Neuronal stem cell (in vitro differentiated cells): Measurements from ENCODE around the gene CCDC178.

Source experiments
- DNase-seq: peaks from one replicate; pipeline ENCODE4 v3.0.0-alpha.2; 2013; ENCODE audit warnings: low spot score
- H2AFZ ChIP-seq: one replicate; pipeline ENCODE4 v1.6.1; 2013; ENCODE audit warnings: mild to moderate bottlenecking, low read length, inconsistent platforms
- H2AK5ac ChIP-seq: 2 replicates; pipeline ENCODE4 v1.6.1; 2013; ENCODE audit warnings: low read depth, mild to moderate bottlenecking, inconsistent platforms, low read length, moderate library complexity, mixed read lengths
- H2BK120ac ChIP-seq: 2 replicates; pipeline ENCODE4 v1.6.1; 2013; ENCODE audit warnings: low read depth, mild to moderate bottlenecking, inconsistent platforms, low read length, moderate library complexity, mixed read lengths
- H2BK12ac ChIP-seq: one replicate; pipeline ENCODE4 v1.6.1; 2013; ENCODE audit warnings: low read length, inconsistent platforms
- H2BK15ac ChIP-seq: 2 replicates; pipeline ENCODE4 v1.6.1; 2013; ENCODE audit warnings: mild to moderate bottlenecking, low read length, inconsistent platforms, mixed read lengths
- H2BK5ac ChIP-seq: one replicate; pipeline ENCODE4 v1.6.1; 2013; ENCODE audit warnings: inconsistent platforms, mild to moderate bottlenecking, low read length, moderate library complexity
- H3K14ac ChIP-seq: one replicate; pipeline ENCODE4 v1.6.1; 2013; ENCODE audit warnings: low read length, inconsistent platforms
- H3K18ac ChIP-seq: 2 replicates; pipeline ENCODE4 v1.6.1; 2013; ENCODE audit warnings: low read length, inconsistent platforms
- H3K23ac ChIP-seq: 2 replicates; pipeline ENCODE4 v1.6.1; 2013; ENCODE audit warnings: low read depth, mild to moderate bottlenecking, mixed read lengths, low read length, inconsistent platforms; ENCODE audit not compliant: poor library complexity
- H3K27ac ChIP-seq: replicated peaks from 3 replicates; pipeline ENCODE4 v1.5.1; 2013; ENCODE audit warnings: low read length, inconsistent platforms
- H3K27me3 ChIP-seq, 3 experiments: 2 replicates each; pipeline ENCODE4 v1.6.1; 2013; ENCODE audit warnings: low read length in 3 of 3, mild to moderate bottlenecking in 2 of 3, inconsistent platforms in 1 of 3, low read depth in 1 of 3, mixed read lengths in 1 of 3, moderate library complexity in 1 of 3; ENCODE audit not compliant: control insufficient read depth in 3 of 3, insufficient read depth in 3 of 3
- H3K36me3 ChIP-seq, 2 donors: replicated peaks in 1 of 2; 2 replicates each; pipeline ENCODE4 v1.6.1; 2013; ENCODE audit warnings: low read length in 2 of 2; ENCODE audit not compliant: control insufficient read depth in 2 of 2, insufficient read depth in 2 of 2
- H3K4ac ChIP-seq: 2 replicates; pipeline ENCODE4 v1.6.1; 2013; ENCODE audit warnings: inconsistent platforms, mild to moderate bottlenecking, low read length, moderate library complexity
- H3K4me1 ChIP-seq, 2 donors: 1 replicate in 1 of 2; 2 replicates in 1 of 2; pipeline ENCODE4 v1.6.1; 2013; ENCODE audit warnings: low read length in 2 of 2, low read depth in 1 of 2; ENCODE audit not compliant: control insufficient read depth in 2 of 2, insufficient read depth in 1 of 2
- H3K4me2 ChIP-seq: one replicate; pipeline ENCODE4 v1.6.1; 2013; ENCODE audit warnings: mild to moderate bottlenecking, low read length, inconsistent platforms; ENCODE audit not compliant: insufficient read depth, poor library complexity, severe bottlenecking
- H3K4me3 ChIP-seq, 2 donors: 2 replicates each; pipeline ENCODE4 v1.5.1; 2013; ENCODE audit warnings: low read length in 2 of 2, mild to moderate bottlenecking in 2 of 2, inconsistent platforms in 1 of 2, moderate library complexity in 1 of 2
- H3K79me1 ChIP-seq: one replicate; pipeline ENCODE4 v1.6.1; 2013; ENCODE audit warnings: low read depth, mild to moderate bottlenecking, inconsistent platforms, low read length, moderate library complexity
- H3K9ac ChIP-seq: one replicate; pipeline ENCODE4 v1.6.1; 2013; ENCODE audit warnings: mild to moderate bottlenecking, low read depth, low read length, inconsistent platforms; ENCODE audit not compliant: poor library complexity
- H3K9me3 ChIP-seq, 2 donors: replicated peaks in 1 of 2; 2 replicates each; pipeline versions ENCODE3 to v1.6.1; 2013; ENCODE audit warnings: low read length in 2 of 2, mild to moderate bottlenecking in 2 of 2, inconsistent platforms in 1 of 2, low read depth in 1 of 2, mixed read lengths in 1 of 2, moderate library complexity in 1 of 2; ENCODE audit not compliant: control insufficient read depth in 2 of 2, insufficient read depth in 1 of 2
- H4K8ac ChIP-seq: one replicate; pipeline ENCODE4 v1.6.1; 2013; ENCODE audit warnings: low read depth, mild to moderate bottlenecking, inconsistent platforms, low read length, moderate library complexity
- H4K91ac ChIP-seq: one replicate; pipeline ENCODE4 v1.6.1; 2013; ENCODE audit warnings: low read length, low read depth, mild to moderate bottlenecking, inconsistent platforms; ENCODE audit not compliant: poor library complexity
- WGBS, 2 donors: extraction: QIAGEN DNeasy Blood & Tissue Kit; methylation state at CpG; one replicate each; pipeline ENCODE4 v1.1.7; 2013; ENCODE audit warnings: missing lambda C conversion rate in 2 of 2, mixed read lengths in 1 of 2; ENCODE audit not compliant: insufficient read length in 2 of 2, insufficient replicate concordance in 1 of 2; ENCODE audit errors: extremely low coverage in 2 of 2; 5-methylcytosine and 5-hydroxymethylcytosine counted together

CCDC178 gene

DNA sequence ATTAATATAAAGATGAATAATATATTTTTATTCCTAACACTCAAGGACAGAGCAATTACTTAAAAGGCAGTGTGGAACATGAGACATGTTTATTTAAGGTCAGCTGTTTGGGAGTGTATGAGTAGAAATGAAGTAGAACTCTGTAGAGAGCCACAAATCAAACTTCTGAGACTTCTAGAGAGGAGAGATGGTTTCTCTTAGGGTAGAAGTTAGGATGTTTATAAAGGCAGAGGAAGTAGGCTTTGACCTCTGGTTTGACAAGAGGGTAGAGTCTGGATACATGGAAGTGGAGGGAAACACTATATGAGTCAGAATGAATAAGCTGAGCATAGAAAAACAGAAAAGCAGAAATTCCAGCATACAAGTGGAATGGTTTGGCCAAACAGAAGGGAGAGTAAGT, 405.6 kb downstream of the CCDC178 start:
- no peak overlapping the region for H3K23ac ChIP-seq
- no peak overlapping the region for H3K18ac ChIP-seq
- H2BK120ac ChIP-seq, result no peak overlapping the region
- H3K36me3 ChIP-seq, result no peaks in the 10 kb centered on the region
- no peaks in the 10 kb centered on the region for H3K79me1 ChIP-seq
- H3K4me2 ChIP-seq, result no peak overlapping the region
- H2BK5ac ChIP-seq, result no peak overlapping the region
- no peak overlapping the region for H3K4me3 ChIP-seq
- H4K91ac ChIP-seq, result no peak overlapping the region
- no peak for DNase-seq
- H2AK5ac ChIP-seq, result no peak overlapping the region
- H2AFZ ChIP-seq, result peak overlapping the region; percentile 45
- peaks cover 0 to 3% of the 10 kb centered on the region in 2 donors for H3K4me1 ChIP-seq
- no peaks in the 10 kb centered on the region for H3K27me3 ChIP-seq
- no peak overlapping the region for H3K9ac ChIP-seq
- no peak overlapping the region for H4K8ac ChIP-seq
- H3K4ac ChIP-seq, result no peak overlapping the region
- H2BK12ac ChIP-seq, result no peak overlapping the region
- H3K9me3 ChIP-seq, result no peaks in the 10 kb centered on the region
- no peak overlapping the region for H2BK15ac ChIP-seq
- H3K27ac ChIP-seq, result no peak overlapping the region
- no peak overlapping the region for H3K14ac ChIP-seq

GRCh38 chr18:33034212-33034611, 406.3 kb downstream of the CCDC178 start:
- no peak overlapping the region for H4K91ac ChIP-seq
- no peak overlapping the region for H2BK5ac ChIP-seq
- H3K4ac ChIP-seq, result no peak overlapping the region
- no peak overlapping the region for H2BK15ac ChIP-seq
- H2AK5ac ChIP-seq, result no peak overlapping the region
- H3K79me1 ChIP-seq, result no peaks in the 10 kb centered on the region
- H3K27ac ChIP-seq, result no peak overlapping the region
- no peak overlapping the region for H2BK12ac ChIP-seq
- H4K8ac ChIP-seq, result no peak overlapping the region
- no peaks in the 10 kb centered on the region for H3K36me3 ChIP-seq
- DNase-seq, result no peak
- H3K23ac ChIP-seq, result no peak overlapping the region
- H3K14ac ChIP-seq, result no peak overlapping the region
- peaks cover 0 to 3% of the 10 kb centered on the region in 2 donors for H3K4me1 ChIP-seq
- H2AFZ ChIP-seq, result no peak overlapping the region
- H2BK120ac ChIP-seq, result no peak overlapping the region
- no peak overlapping the region for H3K9ac ChIP-seq
- no peaks in the 10 kb centered on the region for H3K27me3 ChIP-seq
- H3K9me3 ChIP-seq, result no peaks in the 10 kb centered on the region
- no peak overlapping the region for H3K4me2 ChIP-seq
- H3K4me3 ChIP-seq, result no peak overlapping the region
- H3K18ac ChIP-seq, result no peak overlapping the region

DNA sequence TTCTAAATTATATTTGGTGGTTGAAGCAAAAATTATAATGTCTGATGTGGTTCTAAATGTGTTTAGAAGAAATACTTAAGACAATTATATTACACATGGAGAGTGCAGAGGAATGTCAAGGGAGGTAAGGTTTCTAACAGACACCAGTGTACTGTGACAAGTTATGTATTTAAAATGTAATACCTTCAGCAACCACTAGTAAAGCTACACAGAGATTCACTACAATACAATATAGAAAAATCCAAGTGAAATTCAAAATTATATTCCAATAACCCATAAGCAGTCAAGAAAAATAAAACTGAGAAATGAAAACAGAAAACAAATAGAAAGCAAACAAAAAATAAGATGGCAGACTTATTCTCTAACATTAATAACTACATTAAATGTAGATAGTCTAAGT, 418.2 kb downstream of the CCDC178 start:
- no peak overlapping the region for H3K18ac ChIP-seq
- no peak overlapping the region for H3K4me3 ChIP-seq
- H3K4ac ChIP-seq, result no peak overlapping the region
- H3K36me3 ChIP-seq, result no peaks in the 10 kb centered on the region
- no peak overlapping the region for H2AFZ ChIP-seq
- H3K4me2 ChIP-seq, result no peak overlapping the region
- no peak overlapping the region for H4K8ac ChIP-seq
- no peak overlapping the region for H2BK15ac ChIP-seq
- no peak overlapping the region for H2BK12ac ChIP-seq
- H4K91ac ChIP-seq, result no peak overlapping the region
- no peaks in the 10 kb centered on the region for H3K9me3 ChIP-seq
- DNase-seq, result no peak
- H3K23ac ChIP-seq, result no peak overlapping the region
- H3K79me1 ChIP-seq, result no peaks in the 10 kb centered on the region
- H3K27me3 ChIP-seq, result no peaks in the 10 kb centered on the region
- peaks cover 0 to 4% of the 10 kb centered on the region in 2 donors for H3K4me1 ChIP-seq
- no peak overlapping the region for H2BK5ac ChIP-seq
- H3K14ac ChIP-seq, result no peak overlapping the region
- no peak overlapping the region for H3K27ac ChIP-seq
- no peak overlapping the region for H2BK120ac ChIP-seq
- no peak overlapping the region for H3K9ac ChIP-seq
- H2AK5ac ChIP-seq, result no peak overlapping the region

DNA sequence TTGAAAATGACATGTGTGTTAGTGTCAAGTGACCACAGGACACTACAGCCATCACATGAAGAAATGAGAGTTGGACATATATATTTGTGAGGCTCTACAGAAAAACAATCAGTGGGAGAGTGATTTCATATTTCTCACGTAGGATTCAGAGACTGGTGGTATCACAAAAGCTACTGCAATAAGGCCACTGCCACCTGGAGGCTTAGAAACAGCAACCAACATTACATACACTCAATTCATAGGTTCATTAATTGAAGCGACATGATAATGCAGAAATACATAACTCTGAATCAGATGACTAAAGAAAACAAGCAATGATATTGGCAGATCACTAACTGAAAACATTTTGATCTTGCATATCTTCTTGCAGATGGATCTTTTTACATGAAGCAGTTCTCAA, 419.6 kb downstream of the CCDC178 start:
- Histone ChIP-seq H2BK120ac (no peak overlapping the region), H3K27ac (no peak overlapping the region), H4K91ac (no peak overlapping the region), H3K27me3 (no peaks in the 10 kb centered on the region), H3K14ac (no peak overlapping the region), H3K18ac (no peak overlapping the region), H3K4me3 (no peak overlapping the region), H3K4ac (no peak overlapping the region), H3K23ac (no peak overlapping the region), H4K8ac (no peak overlapping the region), H3K9me3 (peaks cover 0 to 5% of the 10 kb centered on the region in 2 donors), H3K4me1 (peaks cover 0 to 4% of the 10 kb centered on the region in 2 donors), H3K36me3 (no peaks in the 10 kb centered on the region), H2BK15ac (no peak overlapping the region), H2AK5ac (no peak overlapping the region), H3K9ac (no peak overlapping the region), H3K79me1 (no peaks in the 10 kb centered on the region), H2BK5ac (no peak overlapping the region), H3K4me2 (no peak overlapping the region), H2AFZ (no peak overlapping the region), H2BK12ac (no peak overlapping the region)
- no peak for DNase-seq
- WGBS, 2 donors, result no CpG with 5 or more reads among the region's 2 CpGs
